K562 (cell line): ENCODE data around the gene RABEPK. TPM values are rescaled to one million over a fixed set of nuclear protein-coding genes. Genes with fewer than 3 reads are reported as not detected.

ENCODE experiments used
- ARHGAP35 ChIP-seq: fragments of 450-650 bp; IDR thresholded peaks from 2 replicates; pipeline ENCODE4 v1.6.1; 2018; ENCODE audit not compliant: partially characterized antibody
- EZH2 ChIP-seq: IDR thresholded peaks from 2 replicates; pipeline ENCODE4 v1.6.1; 2012; ENCODE audit warnings: low read depth, mild to moderate bottlenecking, inconsistent platforms, low read length, borderline replicate concordance
- FOXK1 ChIP-seq: sonication (generic); formaldehyde crosslinking; IDR thresholded peaks from 2 replicates; pipeline ENCODE4 v1.8.0; 2022; ENCODE audit warnings: missing genetic modification reagents, mild to moderate bottlenecking, borderline replicate concordance
- MIER1 ChIP-seq: fragments of 450-650 bp; IDR thresholded peaks from 2 replicates; pipeline ENCODE4 v1.6.1; 2016; ENCODE audit warnings: antibody characterized with exemption, mild to moderate bottlenecking, low read depth
- PHF21A ChIP-seq: fragments of 450-650 bp; IDR thresholded peaks from 2 replicates; pipeline ENCODE4 v1.6.1; 2017; ENCODE audit warnings: low read depth, borderline replicate concordance
- POLR2B ChIP-seq: fragments of 450-650 bp; IDR thresholded peaks from 2 replicates; pipeline ENCODE4 v1.6.1; 2018; ENCODE audit warnings: low read depth; ENCODE audit not compliant: partially characterized antibody
- POLR3G ChIP-seq: IDR thresholded peaks from 2 replicates; pipeline ENCODE4 v1.6.1; 2011; ENCODE audit not compliant: insufficient read length, insufficient replicate concordance; ENCODE audit errors: extremely low read depth
- SMAD2 ChIP-seq: fragments of 150-350 bp; IDR thresholded peaks from 2 replicates; pipeline ENCODE4 v1.6.1; 2014; ENCODE audit warnings: low read depth, mild to moderate bottlenecking, low read length
- polyA plus RNA-seq, 8 experiments: library from polyadenylated mRNA; depleted of rRNA in 4 of 8; stranded (reverse) in 5 of 8; unstranded in 3 of 8; fragments of >200 nt; fragmentation: Nextera tagmentation in 2 of 8; fragmentation: Illumina TruSeq in 1 of 8; extraction: Ambion mirVana in 2 of 8; extraction: Trizol in 1 of 8; gene quantifications; 2 replicates each; pipeline versions ENCODE4 v1.2.1 to v1.2.3, GENCODE V29; 2011 to 2014; ENCODE audit warnings: inconsistent platforms in 1 of 8, missing spikeins in 1 of 8
- total RNA-seq, 7 experiments: library from RNA; depleted of rRNA in 6 of 7; stranded (reverse); fragments of >200 nt in 6 of 7; fragmentation: Illumina TruSeq in 2 of 7; extraction: Trizol in 2 of 7; gene quantifications; 2 replicates each; pipeline versions ENCODE4 v1.2.1 to v1.2.3, GENCODE V29; 2011 to 2021; ENCODE audit warnings: low replicate concordance in 1 of 7
- TF ChIP-seq, protein P1 (sequence below), 2 experiments: fragments of 450-650 bp; formaldehyde crosslinking in 1 of 2; IDR thresholded peaks; 2 replicates each; pipeline versions ENCODE4 v1.4.0 to v1.6.1; 2014 to 2020; ENCODE audit warnings: mild to moderate bottlenecking in 2 of 2, borderline replicate concordance in 1 of 2, low read depth in 1 of 2
- TF ChIP-seq, protein P2 (sequence below), 2 experiments: IDR thresholded peaks; 2 replicates each; pipeline ENCODE4 v1.6.1; 2012; ENCODE audit warnings: improper control_type of control experiment in 2 of 2, low read depth in 2 of 2, low read length in 2 of 2, borderline replicate concordance in 1 of 2
- TF ChIP-seq, protein P3 (sequence below): sonication (generic); formaldehyde crosslinking; IDR thresholded peaks from 2 replicates; pipeline ENCODE4 v1.8.0; 2022; ENCODE audit warnings: mild to moderate bottlenecking, missing genetic modification reagents

RABEPK gene
- total and polyA plus RNA-seq, 9 of the 15 experiments (the other 6 are each of a cell fraction or from before 2014, with no cell fraction given), result 38.3 to 113 (median 52.8) TPM

DNA sequence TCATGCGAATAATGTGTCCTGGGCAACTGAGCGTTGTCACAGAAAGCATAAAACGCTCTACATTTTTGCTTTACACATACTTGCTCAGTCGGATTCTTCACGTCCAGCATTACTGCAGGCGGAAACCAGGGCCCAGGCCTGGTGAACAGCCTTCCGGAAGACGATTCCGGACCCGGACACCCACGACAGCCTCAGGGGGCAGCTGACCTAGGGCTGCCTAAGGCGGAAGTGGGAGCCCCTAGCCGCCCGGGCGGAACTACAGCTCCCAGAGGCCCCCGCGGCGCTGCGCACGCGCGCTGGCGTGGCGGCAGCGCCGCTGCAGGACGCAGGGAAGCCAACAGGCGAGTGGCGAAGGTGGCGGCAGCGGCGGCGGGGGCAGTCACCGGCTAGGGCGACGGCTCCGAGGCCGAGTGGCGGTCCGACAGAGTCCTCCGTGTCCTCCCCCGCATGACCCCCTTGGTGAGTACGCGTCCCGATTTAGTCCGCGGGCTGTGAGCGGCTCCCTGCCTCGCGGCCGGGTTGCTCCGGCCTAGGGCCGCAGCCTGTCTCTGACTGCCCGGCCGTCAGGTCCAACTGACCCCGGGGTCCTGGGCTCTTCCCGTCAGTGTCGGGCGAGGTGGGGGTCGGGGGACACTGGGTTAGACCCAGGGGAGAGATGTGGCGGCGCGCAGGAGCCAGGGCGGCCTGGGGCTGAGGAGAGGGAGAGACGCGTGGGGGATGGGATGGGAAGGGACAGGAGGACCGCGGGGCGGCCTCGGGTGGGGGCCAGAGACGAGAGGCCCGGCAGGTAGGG is 61.4 kb downstream of the RABEPK start, which contains the start of gene GAPVD1 (continued):
- TF ChIP-seq, protein P1, sequence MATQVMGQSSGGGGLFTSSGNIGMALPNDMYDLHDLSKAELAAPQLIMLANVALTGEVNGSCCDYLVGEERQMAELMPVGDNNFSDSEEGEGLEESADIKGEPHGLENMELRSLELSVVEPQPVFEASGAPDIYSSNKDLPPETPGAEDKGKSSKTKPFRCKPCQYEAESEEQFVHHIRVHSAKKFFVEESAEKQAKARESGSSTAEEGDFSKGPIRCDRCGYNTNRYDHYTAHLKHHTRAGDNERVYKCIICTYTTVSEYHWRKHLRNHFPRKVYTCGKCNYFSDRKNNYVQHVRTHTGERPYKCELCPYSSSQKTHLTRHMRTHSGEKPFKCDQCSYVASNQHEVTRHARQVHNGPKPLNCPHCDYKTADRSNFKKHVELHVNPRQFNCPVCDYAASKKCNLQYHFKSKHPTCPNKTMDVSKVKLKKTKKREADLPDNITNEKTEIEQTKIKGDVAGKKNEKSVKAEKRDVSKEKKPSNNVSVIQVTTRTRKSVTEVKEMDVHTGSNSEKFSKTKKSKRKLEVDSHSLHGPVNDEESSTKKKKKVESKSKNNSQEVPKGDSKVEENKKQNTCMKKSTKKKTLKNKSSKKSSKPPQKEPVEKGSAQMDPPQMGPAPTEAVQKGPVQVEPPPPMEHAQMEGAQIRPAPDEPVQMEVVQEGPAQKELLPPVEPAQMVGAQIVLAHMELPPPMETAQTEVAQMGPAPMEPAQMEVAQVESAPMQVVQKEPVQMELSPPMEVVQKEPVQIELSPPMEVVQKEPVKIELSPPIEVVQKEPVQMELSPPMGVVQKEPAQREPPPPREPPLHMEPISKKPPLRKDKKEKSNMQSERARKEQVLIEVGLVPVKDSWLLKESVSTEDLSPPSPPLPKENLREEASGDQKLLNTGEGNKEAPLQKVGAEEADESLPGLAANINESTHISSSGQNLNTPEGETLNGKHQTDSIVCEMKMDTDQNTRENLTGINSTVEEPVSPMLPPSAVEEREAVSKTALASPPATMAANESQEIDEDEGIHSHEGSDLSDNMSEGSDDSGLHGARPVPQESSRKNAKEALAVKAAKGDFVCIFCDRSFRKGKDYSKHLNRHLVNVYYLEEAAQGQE (IDR thresholded peaks at IDR 0.05; ENCODE audit: borderline replicate concordance), result peak; percentile 55
- TF ChIP-seq, protein P1 (CRISPR knock-in tag; IDR thresholded peaks at IDR 0.05; ENCODE audit: low read depth), result 0 out of 2 replicates have a peak, but pooled peaks have one; percentile 66
- TF ChIP-seq EZH2, result no peak
- peak; percentile 92 for TF ChIP-seq PHF21A
- TF ChIP-seq, protein P2, sequence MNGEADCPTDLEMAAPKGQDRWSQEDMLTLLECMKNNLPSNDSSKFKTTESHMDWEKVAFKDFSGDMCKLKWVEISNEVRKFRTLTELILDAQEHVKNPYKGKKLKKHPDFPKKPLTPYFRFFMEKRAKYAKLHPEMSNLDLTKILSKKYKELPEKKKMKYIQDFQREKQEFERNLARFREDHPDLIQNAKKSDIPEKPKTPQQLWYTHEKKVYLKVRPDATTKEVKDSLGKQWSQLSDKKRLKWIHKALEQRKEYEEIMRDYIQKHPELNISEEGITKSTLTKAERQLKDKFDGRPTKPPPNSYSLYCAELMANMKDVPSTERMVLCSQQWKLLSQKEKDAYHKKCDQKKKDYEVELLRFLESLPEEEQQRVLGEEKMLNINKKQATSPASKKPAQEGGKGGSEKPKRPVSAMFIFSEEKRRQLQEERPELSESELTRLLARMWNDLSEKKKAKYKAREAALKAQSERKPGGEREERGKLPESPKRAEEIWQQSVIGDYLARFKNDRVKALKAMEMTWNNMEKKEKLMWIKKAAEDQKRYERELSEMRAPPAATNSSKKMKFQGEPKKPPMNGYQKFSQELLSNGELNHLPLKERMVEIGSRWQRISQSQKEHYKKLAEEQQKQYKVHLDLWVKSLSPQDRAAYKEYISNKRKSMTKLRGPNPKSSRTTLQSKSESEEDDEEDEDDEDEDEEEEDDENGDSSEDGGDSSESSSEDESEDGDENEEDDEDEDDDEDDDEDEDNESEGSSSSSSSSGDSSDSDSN (IDR thresholded peaks at IDR 0.05; ENCODE audit: borderline replicate concordance in 1 of 2, low read depth in 2 of 2, low read length in 2 of 2), result peak in 1 of 2 experiments; percentile 67; a peak in 2 of 4 replicates
- no peak for TF ChIP-seq SMAD2
- TF ChIP-seq MIER1, result peak; percentile 54; the same call in 1 of the 2 replicates
- TF ChIP-seq, protein P3, sequence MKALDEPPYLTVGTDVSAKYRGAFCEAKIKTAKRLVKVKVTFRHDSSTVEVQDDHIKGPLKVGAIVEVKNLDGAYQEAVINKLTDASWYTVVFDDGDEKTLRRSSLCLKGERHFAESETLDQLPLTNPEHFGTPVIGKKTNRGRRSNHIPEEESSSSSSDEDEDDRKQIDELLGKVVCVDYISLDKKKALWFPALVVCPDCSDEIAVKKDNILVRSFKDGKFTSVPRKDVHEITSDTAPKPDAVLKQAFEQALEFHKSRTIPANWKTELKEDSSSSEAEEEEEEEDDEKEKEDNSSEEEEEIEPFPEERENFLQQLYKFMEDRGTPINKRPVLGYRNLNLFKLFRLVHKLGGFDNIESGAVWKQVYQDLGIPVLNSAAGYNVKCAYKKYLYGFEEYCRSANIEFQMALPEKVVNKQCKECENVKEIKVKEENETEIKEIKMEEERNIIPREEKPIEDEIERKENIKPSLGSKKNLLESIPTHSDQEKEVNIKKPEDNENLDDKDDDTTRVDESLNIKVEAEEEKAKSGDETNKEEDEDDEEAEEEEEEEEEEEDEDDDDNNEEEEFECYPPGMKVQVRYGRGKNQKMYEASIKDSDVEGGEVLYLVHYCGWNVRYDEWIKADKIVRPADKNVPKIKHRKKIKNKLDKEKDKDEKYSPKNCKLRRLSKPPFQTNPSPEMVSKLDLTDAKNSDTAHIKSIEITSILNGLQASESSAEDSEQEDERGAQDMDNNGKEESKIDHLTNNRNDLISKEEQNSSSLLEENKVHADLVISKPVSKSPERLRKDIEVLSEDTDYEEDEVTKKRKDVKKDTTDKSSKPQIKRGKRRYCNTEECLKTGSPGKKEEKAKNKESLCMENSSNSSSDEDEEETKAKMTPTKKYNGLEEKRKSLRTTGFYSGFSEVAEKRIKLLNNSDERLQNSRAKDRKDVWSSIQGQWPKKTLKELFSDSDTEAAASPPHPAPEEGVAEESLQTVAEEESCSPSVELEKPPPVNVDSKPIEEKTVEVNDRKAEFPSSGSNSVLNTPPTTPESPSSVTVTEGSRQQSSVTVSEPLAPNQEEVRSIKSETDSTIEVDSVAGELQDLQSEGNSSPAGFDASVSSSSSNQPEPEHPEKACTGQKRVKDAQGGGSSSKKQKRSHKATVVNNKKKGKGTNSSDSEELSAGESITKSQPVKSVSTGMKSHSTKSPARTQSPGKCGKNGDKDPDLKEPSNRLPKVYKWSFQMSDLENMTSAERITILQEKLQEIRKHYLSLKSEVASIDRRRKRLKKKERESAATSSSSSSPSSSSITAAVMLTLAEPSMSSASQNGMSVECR (CRISPR knock-in tag), result peak; percentile 79
- TF ChIP-seq POLR3G, result no peak
- TF ChIP-seq FOXK1 (CRISPR knock-in tag), result no peak
- peak; percentile 69 for TF ChIP-seq POLR2B
- TF ChIP-seq ARHGAP35, result no peak
